Prostate gland (tissue), 2 donors: ENCODE results near the gene EML4.

Experiments
- CTCF ChIP-seq, 4 experiments: fragments of 200-600 bp in 2 of 4; fragments of 450-650 bp in 2 of 4; sonication (generic) in 2 of 4; IDR thresholded peaks; 1 replicate in 3 of 4; 2 replicates in 1 of 4; pipeline ENCODE4 v1.5.1; 2016 to 2019; ENCODE audit warnings: antibody characterized with exemption in 4 of 4, mild to moderate bottlenecking in 2 of 4, moderate library complexity in 2 of 4
- POLR2A ChIP-seq: fragments of 450-650 bp; IDR thresholded peaks from one replicate; pipeline ENCODE4 v1.6.1; 2016; ENCODE audit warnings: antibody characterized with exemption, mild to moderate bottlenecking
- POLR2AphosphoS5 ChIP-seq: sonication (generic); formaldehyde crosslinking; IDR thresholded peaks from one replicate; pipeline ENCODE4 v1.6.1; 2017; ENCODE audit warnings: antibody characterized with exemption

GRCh38 chr2:42199626-42200025 lies 30.5 kb downstream of the EML4 start:
- TF ChIP-seq CTCF (IDR thresholded peaks at IDR 0.05): no peak
- TF ChIP-seq POLR2A: no peak
- no peak for TF ChIP-seq POLR2AphosphoS5
